Stimulated activated naive CD8-positive, alpha-beta T cell treated with anti-CD3 and anti-CD28 coated beads, Interleukin-15, amount 100 ng/mL, for 72 hours (primary cell): ENCODE data around the gene TTYH3.

Experiments
- ATAC-seq: fragments of 150-1000 bp; cut with Tn5 transposase; 2 replicates; pipeline ENCODE4 v1.10.0; 2021; ENCODE audit warnings: mild to moderate bottlenecking, moderate library complexity
- DNase-seq, 2 donors: peaks; one replicate each; pipeline ENCODE4 v3.0.0; 2021 to 2022
- H3K27ac Mint-ChIP-seq, 2 donors: one replicate each; pipeline ENCODE4 v1.8.0; 2022; ENCODE audit warnings: mild to moderate bottlenecking in 2 of 2, mixed read lengths in 2 of 2, moderate library complexity in 2 of 2
- H3K27me3 Mint-ChIP-seq: one replicate; pipeline ENCODE4 v1.8.0; 2022; ENCODE audit warnings: mixed read lengths
- H3K4me1 Mint-ChIP-seq: one replicate; pipeline ENCODE4 v1.8.0; 2022; ENCODE audit warnings: mild to moderate bottlenecking, mixed read lengths
- H3K4me3 Mint-ChIP-seq, 2 donors: one replicate each; pipeline ENCODE4 v1.8.0; 2022; ENCODE audit warnings: mild to moderate bottlenecking in 2 of 2, mixed read lengths in 2 of 2, moderate library complexity in 1 of 2
- H3K9me3 Mint-ChIP-seq, 2 donors: one replicate each; pipeline ENCODE4 v1.8.0; 2022; ENCODE audit warnings: mixed read lengths in 2 of 2

TTYH3 gene

GRCh38 chr7:2658941-2659340, 27.2 kb downstream of the TTYH3 start:
- no peaks in the 10 kb centered on the region for H3K27me3 Mint-ChIP-seq
- H3K27ac Mint-ChIP-seq, result no peak overlapping the region
- H3K4me3 Mint-ChIP-seq, result no peak overlapping the region
- DNase-seq (no peak), ATAC-seq (no peak)
- no peaks in the 10 kb centered on the region for H3K4me1 Mint-ChIP-seq
- H3K9me3 Mint-ChIP-seq, result no peaks in the 10 kb centered on the region

GRCh38 chr7:2659556-2660358, 28.0 kb downstream of the TTYH3 start:
- ATAC-seq, result peak; percentile 4
- no peak for DNase-seq
- H3K4me1 Mint-ChIP-seq, result no peaks in the 10 kb centered on the region
- no peaks in the 10 kb centered on the region for H3K9me3 Mint-ChIP-seq
- peak overlapping the region in 1 of 2 donors; percentile 84 for H3K27ac Mint-ChIP-seq
- no peaks in the 10 kb centered on the region for H3K27me3 Mint-ChIP-seq
- H3K4me3 Mint-ChIP-seq, result no peak overlapping the region

- H3K27me3 Mint-ChIP-seq, result peaks cover 4% of the 10 kb centered on the region
- H3K4me3 Mint-ChIP-seq, result no peak overlapping the region
- no peaks in the 10 kb centered on the region for H3K9me3 Mint-ChIP-seq
- H3K27ac Mint-ChIP-seq, result peak overlapping the region in 1 of 2 donors; percentile 67
- no peak for DNase-seq
- no peak for ATAC-seq
- peaks cover 4% of the 10 kb centered on the region for H3K4me1 Mint-ChIP-seq
Observed at GRCh38 chr7:2660359-2661095, 28.7 kb downstream of the TTYH3 start.

- peaks cover 5% of the 10 kb centered on the region for H3K27me3 Mint-ChIP-seq
- H3K4me3 Mint-ChIP-seq, result no peak overlapping the region
- H3K9me3 Mint-ChIP-seq, result no peaks in the 10 kb centered on the region
- ATAC-seq (no peak), DNase-seq (no peak)
- H3K27ac Mint-ChIP-seq, result no peak overlapping the region
- H3K4me1 Mint-ChIP-seq, result peaks cover 5% of the 10 kb centered on the region
Observed at GRCh38 chr7:2661096-2661449, 29.3 kb downstream of the TTYH3 start.

- ATAC-seq (peak; percentile 36), DNase-seq (no peak)
- Mint-ChIP-seq H3K27ac (no peak overlapping the region), H3K9me3 (no peaks in the 10 kb centered on the region), H3K4me3 (peak overlapping the region in 1 of 2 donors; percentile 24), H3K4me1 (peaks cover 5% of the 10 kb centered on the region), H3K27me3 (peaks cover 5% of the 10 kb centered on the region)
Observed at GRCh38 chr7:2661602-2662272, 30.0 kb downstream of the TTYH3 start.

- Mint-ChIP-seq H3K9me3 (no peaks in the 10 kb centered on the region), H3K4me1 (peaks cover 5% of the 10 kb centered on the region), H3K27ac (no peak overlapping the region), H3K27me3 (peaks cover 13% of the 10 kb centered on the region), H3K4me3 (no peak overlapping the region)
- ATAC-seq (no peak), DNase-seq (no peak)
Observed at GRCh38 chr7:2662273-2663120, 30.7 kb downstream of the TTYH3 start.

- Mint-ChIP-seq H3K27ac (no peak overlapping the region), H3K4me3 (no peak overlapping the region), H3K4me1 (peaks cover 5% of the 10 kb centered on the region), H3K9me3 (no peaks in the 10 kb centered on the region), H3K27me3 (peaks cover 21% of the 10 kb centered on the region)
- DNase-seq (no peak), ATAC-seq (no peak)
Observed at GRCh38 chr7:2663121-2663886, 31.5 kb downstream of the TTYH3 start.

GRCh38 chr7:2663960-2664359, 32.2 kb downstream of the TTYH3 start:
- Mint-ChIP-seq H3K4me3 (no peak overlapping the region), H3K27ac (peak overlapping the region in 1 of 2 donors; percentile 19), H3K4me1 (peaks cover 5% of the 10 kb centered on the region), H3K9me3 (no peaks in the 10 kb centered on the region), H3K27me3 (peaks cover 25% of the 10 kb centered on the region)
- ATAC-seq (no peak), DNase-seq (no peak)

- no peak overlapping the region for H3K27ac Mint-ChIP-seq
- no peak for DNase-seq
- H3K4me1 Mint-ChIP-seq, result peaks cover 6% of the 10 kb centered on the region
- no peaks in the 10 kb centered on the region for H3K9me3 Mint-ChIP-seq
- no peak overlapping the region for H3K4me3 Mint-ChIP-seq
- ATAC-seq, result no peak
- peaks cover 36% of the 10 kb centered on the region for H3K27me3 Mint-ChIP-seq
Observed at GRCh38 chr7:2665359-2665791, 33.6 kb downstream of the TTYH3 start.

- no peak overlapping the region for H3K27ac Mint-ChIP-seq
- H3K4me1 Mint-ChIP-seq, result peaks cover 14% of the 10 kb centered on the region
- no peaks in the 10 kb centered on the region for H3K9me3 Mint-ChIP-seq
- H3K27me3 Mint-ChIP-seq, result peaks cover 44% of the 10 kb centered on the region
- no peak overlapping the region for H3K4me3 Mint-ChIP-seq
- DNase-seq (no peak), ATAC-seq (no peak)
Observed at GRCh38 chr7:2666155-2666554, 34.4 kb downstream of the TTYH3 start.

- ATAC-seq (no peak), DNase-seq (no peak)
- Mint-ChIP-seq H3K4me3 (no peak overlapping the region), H3K27me3 (peaks cover 48% of the 10 kb centered on the region), H3K9me3 (no peaks in the 10 kb centered on the region), H3K27ac (no peak overlapping the region), H3K4me1 (peaks cover 15% of the 10 kb centered on the region)
Observed at GRCh38 chr7:2666588-2667250, 34.9 kb downstream of the TTYH3 start.

- Mint-ChIP-seq H3K4me3 (no peak overlapping the region), H3K27me3 (peaks cover 48% of the 10 kb centered on the region), H3K4me1 (peaks cover 15% of the 10 kb centered on the region), H3K9me3 (no peaks in the 10 kb centered on the region), H3K27ac (no peak overlapping the region)
- ATAC-seq (no peak), DNase-seq (no peak)
Observed at GRCh38 chr7:2667843-2668242, 36.1 kb downstream of the TTYH3 start.

- no peaks in the 10 kb centered on the region for H3K9me3 Mint-ChIP-seq
- H3K27me3 Mint-ChIP-seq, result peaks cover 48% of the 10 kb centered on the region
- H3K4me3 Mint-ChIP-seq, result no peak overlapping the region
- no peak overlapping the region for H3K27ac Mint-ChIP-seq
- peaks cover 15% of the 10 kb centered on the region for H3K4me1 Mint-ChIP-seq
- DNase-seq (no peak), ATAC-seq (no peak)
Observed at GRCh38 chr7:2668401-2668800, 36.6 kb downstream of the TTYH3 start.

GRCh38 chr7:2670171-2670570, 38.4 kb downstream of the TTYH3 start:
- no peak overlapping the region for H3K4me3 Mint-ChIP-seq
- ATAC-seq (no peak), DNase-seq (no peak)
- peaks cover 64% of the 10 kb centered on the region for H3K27me3 Mint-ChIP-seq
- H3K4me1 Mint-ChIP-seq, result peaks cover 14% of the 10 kb centered on the region
- peak overlapping the region in 1 of 2 donors; percentile 60 for H3K27ac Mint-ChIP-seq
- H3K9me3 Mint-ChIP-seq, result peaks cover 0 to 6% of the 10 kb centered on the region in 2 donors
